ENCODE measurements around the gene RNF187.

DNA sequence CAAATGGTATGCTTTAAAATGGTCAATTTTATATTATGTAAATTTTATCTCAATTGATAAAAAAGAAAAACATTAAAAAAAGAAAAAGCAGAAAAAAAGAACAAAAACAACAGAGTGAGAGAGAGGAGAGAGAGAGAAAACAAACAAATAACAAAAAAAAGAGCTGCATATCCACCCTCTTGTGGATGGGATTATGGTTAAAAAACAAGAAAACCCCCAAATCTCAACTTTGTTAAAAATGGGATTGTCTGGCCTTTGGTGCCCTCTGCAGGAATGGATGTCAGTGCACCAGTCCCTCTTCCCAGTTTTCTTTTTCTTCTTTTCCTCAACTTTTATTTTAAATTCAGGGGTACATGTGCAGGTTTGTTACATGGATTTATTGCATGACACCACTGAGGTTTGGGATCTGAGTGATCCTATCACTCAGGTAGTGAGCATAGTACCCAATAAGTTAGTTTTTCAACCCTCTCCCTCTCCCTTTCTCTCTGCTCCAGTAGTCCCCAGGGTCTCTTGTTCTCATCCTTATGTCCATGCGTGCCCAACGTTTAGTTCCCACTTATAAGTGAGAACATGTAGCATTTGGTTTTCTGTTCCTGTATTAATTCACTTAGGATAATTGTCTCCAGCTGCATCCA is 28.1 kb downstream of the RNF187 start:
- TF ChIP-seq TBP (CRISPR knock-in tag; IDR thresholded peaks at IDR 0.05) (no peak), ZNF589 (CRISPR knock-in tag; conservative IDR thresholded peaks at IDR 0.05) (no peak), POLR2A (IDR thresholded peaks at IDR 0.05; ENCODE audit: insufficient read depth in 1 of 2, low read depth in 2 of 2, low read length in 2 of 2) (no peak), ZNF777 (CRISPR knock-in tag; IDR thresholded peaks at IDR 0.05) (no peak)
